Liver (tissue), 9 donors: ENCODE measurements around the gene WIPF1. TPM values are rescaled to one million over a fixed set of nuclear protein-coding genes. Genes with fewer than 3 reads are reported as not detected.

Experiments
- DNase-seq: peaks from one replicate; pipeline ENCODE4 v3.0.0-alpha.2; 2017; ENCODE audit warnings: low spot score
- H3K27ac ChIP-seq, 2 donors: one replicate each; pipeline ENCODE4 v1.7.0; 2013; ENCODE audit warnings: inconsistent platforms in 2 of 2, low read length in 2 of 2, control low read depth in 1 of 2, low read depth in 1 of 2, mild to moderate bottlenecking in 1 of 2
- H3K27me3 ChIP-seq, 4 donors: one replicate each; pipeline versions ENCODE4 v1.6.1 to v1.7.0; 2013; ENCODE audit warnings: low read length in 3 of 4, inconsistent platforms in 1 of 4, mild to moderate bottlenecking in 1 of 4, moderate library complexity in 1 of 4; ENCODE audit not compliant: control insufficient read depth in 4 of 4, insufficient read depth in 4 of 4
- H3K36me3 ChIP-seq, 4 donors: one replicate each; pipeline versions ENCODE4 v1.6.1 to v1.7.0; 2013; ENCODE audit warnings: low read length in 3 of 4, mild to moderate bottlenecking in 3 of 4, low read depth in 1 of 4, moderate library complexity in 1 of 4; ENCODE audit not compliant: control insufficient read depth in 4 of 4, insufficient read depth in 3 of 4
- H3K4me1 ChIP-seq, 4 donors: one replicate each; pipeline versions ENCODE4 v1.6.1 to v1.7.0; 2013; ENCODE audit warnings: low read length in 3 of 4, mild to moderate bottlenecking in 3 of 4, moderate library complexity in 1 of 4; ENCODE audit not compliant: control insufficient read depth in 4 of 4, insufficient read depth in 4 of 4
- H3K4me3 ChIP-seq, 3 donors: one replicate each; pipeline versions ENCODE4 v1.6.1 to v1.7.0; 2013; ENCODE audit warnings: low read length in 3 of 3, control low read depth in 1 of 3, low read depth in 1 of 3, mild to moderate bottlenecking in 1 of 3
- H3K9ac ChIP-seq, 2 donors: one replicate each; pipeline ENCODE4 v1.7.0; 2013; ENCODE audit warnings: low read length in 2 of 2, mild to moderate bottlenecking in 2 of 2, moderate library complexity in 2 of 2, control low read depth in 1 of 2, low read depth in 1 of 2
- H3K9me3 ChIP-seq, 4 donors: one replicate each; pipeline versions ENCODE4 v1.6.1 to v1.7.0; 2013; ENCODE audit warnings: low read length in 3 of 4; ENCODE audit not compliant: control insufficient read depth in 4 of 4
- ATF3 ChIP-seq: IDR thresholded peaks from 2 replicates; pipeline ENCODE4 v1.6.1; 2016; ENCODE audit warnings: antibody characterized with exemption
- FOXA1 ChIP-seq: IDR thresholded peaks from 2 replicates; pipeline ENCODE4 v1.6.1; 2016; ENCODE audit warnings: antibody characterized with exemption
- GABPA ChIP-seq, 2 donors: IDR thresholded peaks in 1 of 2; conservative IDR thresholded peaks in 1 of 2; 2 replicates each; pipeline ENCODE4 v1.6.1; 2016; ENCODE audit warnings: antibody characterized with exemption in 2 of 2, mild to moderate bottlenecking in 1 of 2, moderate library complexity in 1 of 2
- JUND ChIP-seq, 2 donors: IDR thresholded peaks; 2 replicates each; pipeline ENCODE4 v1.6.1; 2016; ENCODE audit warnings: antibody characterized with exemption in 2 of 2
- NR2F2 ChIP-seq: IDR thresholded peaks from 2 replicates; pipeline ENCODE4 v1.6.1; 2016; ENCODE audit warnings: antibody characterized with exemption
- RXRA ChIP-seq, 2 donors: IDR thresholded peaks; 2 replicates each; pipeline ENCODE4 v1.6.1; 2017 to 2018; ENCODE audit warnings: antibody characterized with exemption in 2 of 2, mild to moderate bottlenecking in 1 of 2
- SP1 ChIP-seq: IDR thresholded peaks from 2 replicates; pipeline ENCODE4 v1.6.1; 2018; ENCODE audit warnings: antibody characterized with exemption, mild to moderate bottlenecking
- ZBTB33 ChIP-seq: IDR thresholded peaks from 2 replicates; pipeline ENCODE4 v1.6.1; 2016; ENCODE audit warnings: antibody characterized with exemption
- WGBS: extraction: QIAGEN DNeasy Blood & Tissue Kit; methylation state at CpG from one replicate; pipeline ENCODE4 v1.1.7; 2013; 5-methylcytosine and 5-hydroxymethylcytosine counted together
- polyA plus RNA-seq, 2 donors: library from polyadenylated mRNA; stranded (reverse) in 1 of 2; unstranded in 1 of 2; fragments of 200-250 nt in 1 of 2; fragments of >200 nt in 1 of 2; fragmentation: Nextera tagmentation in 1 of 2; extraction: Ambion mirVana in 1 of 2; gene quantifications; one replicate each; pipeline versions ENCODE4 v1.2.1 to v1.2.3, GENCODE V29; 2013 to 2015
- total RNA-seq, 2 donors: library from RNA; depleted of rRNA; stranded (reverse); fragments of >200 nt; gene quantifications; one replicate each; pipeline ENCODE4 v1.2.3, GENCODE V29; 2014
- donor health status: healthy.
- donor health status: healthy.
- donor health status: healthy.
- donor health status: healthy.
- donor health status: healthy.

The WIPF1 gene
- total and polyA plus RNA-seq, 4 donors: 4.7 to 7.7 (median 6.3) TPM

- Histone ChIP-seq H3K4me3 (no peak overlapping the region), H3K36me3 (no peaks in the 10 kb centered on the region), H3K4me1 (no peaks in the 10 kb centered on the region), H3K27me3 (no peaks in the 10 kb centered on the region), H3K27ac (peak overlapping the region; percentile 9 to 43), H3K9me3 (no peaks in the 10 kb centered on the region), H3K9ac (no peak overlapping the region)
- WGBS: 87% methylated on average over 6 of the region's 6 CpGs
- TF ChIP-seq JUND (IDR thresholded peaks at IDR 0.05): no peak
- no peak for TF ChIP-seq GABPA (IDR thresholded peaks at IDR 0.05 in 1 of 2, conservative IDR thresholded peaks at IDR 0.05 in 1 of 2)
- TF ChIP-seq ZBTB33: no peak
- no peak for DNase-seq
Observed at GRCh38 chr2:174599310-174599921, 1.8 kb upstream of the WIPF1 start.

- H3K27ac ChIP-seq: peak overlapping the region; percentile 61 to 75
- H3K4me3 ChIP-seq: peak overlapping the region in 1 of 3 donors; percentile 19
- no peaks in the 10 kb centered on the region for H3K36me3 ChIP-seq
- H3K4me1 ChIP-seq: no peaks in the 10 kb centered on the region
- TF ChIP-seq ZBTB33 (no peak), SP1 (no peak), JUND (IDR thresholded peaks at IDR 0.05) (no peak), ATF3 (no peak)
- WGBS: 74% methylated on average over 4 of the region's 4 CpGs
- no peaks in the 10 kb centered on the region for H3K9me3 ChIP-seq
- DNase-seq: no peak
- H3K9ac ChIP-seq: peak overlapping the region; percentile 40 to 56
- H3K27me3 ChIP-seq: no peaks in the 10 kb centered on the region
Observed at GRCh38 chr2:174597009-174597344, 627 bp downstream of the WIPF1 start.

- H3K9ac ChIP-seq: peak overlapping the region in 1 of 2 donors; percentile 70
- no peaks in the 10 kb centered on the region for H3K9me3 ChIP-seq
- H3K27ac ChIP-seq: peak overlapping the region; percentile 38 to 51
- no peaks in the 10 kb centered on the region for H3K36me3 ChIP-seq
- H3K27me3 ChIP-seq: no peaks in the 10 kb centered on the region
- no peaks in the 10 kb centered on the region for H3K4me1 ChIP-seq
- H3K4me3 ChIP-seq: peak overlapping the region in 1 of 3 donors; percentile 17
- WGBS: 76% methylated on average over 2 of the region's 2 CpGs
- DNase-seq: no peak
- TF ChIP-seq RXRA (IDR thresholded peaks at IDR 0.05) (no peak), JUND (IDR thresholded peaks at IDR 0.05) (no peak), NR2F2 (no peak), FOXA1 (no peak)
Observed at GRCh38 chr2:174595891-174596397, 1.7 kb downstream of the WIPF1 start.
